Measurements from ENCODE around the gene GP1BA.

Gene GP1BA

DNA sequence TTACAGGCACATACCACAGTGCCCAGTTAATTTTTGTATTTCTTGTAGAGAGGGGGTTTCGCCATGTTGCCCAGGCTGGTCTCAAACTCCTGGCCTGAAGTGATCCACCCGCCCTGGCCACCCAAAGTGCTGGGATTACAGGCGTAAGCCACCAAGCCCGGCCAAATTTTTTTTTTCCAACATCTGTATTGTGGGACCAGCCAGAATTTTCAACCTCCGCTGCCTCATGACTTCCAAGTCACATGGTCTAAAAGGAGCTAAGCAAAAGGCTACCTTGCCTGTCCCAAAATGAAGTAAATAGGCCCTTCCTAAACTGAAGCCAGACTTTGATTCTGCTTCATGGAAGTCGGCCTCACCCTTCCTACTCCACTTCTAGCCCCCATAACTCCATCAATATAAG is 39.7 kb downstream of the GP1BA start:
- no peak for DNase-seq (ENCODE audit: extremely low read depth in 1 of 2, low read depth in 1 of 2)

DNA sequence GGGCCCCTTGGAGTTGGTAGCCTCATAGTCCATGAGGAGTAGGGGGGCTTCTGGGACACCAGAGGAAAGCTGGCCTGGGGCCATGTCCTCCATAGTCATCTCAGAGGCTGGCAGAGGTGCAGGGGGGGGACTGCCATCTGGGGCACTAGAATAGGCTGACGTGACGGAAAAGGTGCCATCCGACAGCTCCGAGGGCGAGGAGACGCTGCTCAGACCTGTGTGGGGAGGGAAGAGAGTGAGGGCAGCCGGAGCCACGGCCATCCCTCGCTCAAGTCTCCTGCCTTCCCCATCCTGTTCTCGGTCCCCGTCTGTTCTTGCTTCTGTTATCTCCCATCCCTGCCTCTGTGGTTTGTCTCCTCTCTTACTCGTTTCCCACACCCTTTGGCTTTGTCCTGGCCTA is 40.2 kb downstream of the GP1BA start:
- no peak for DNase-seq (ENCODE audit: extremely low read depth in 1 of 2, low read depth in 1 of 2)

DNA sequence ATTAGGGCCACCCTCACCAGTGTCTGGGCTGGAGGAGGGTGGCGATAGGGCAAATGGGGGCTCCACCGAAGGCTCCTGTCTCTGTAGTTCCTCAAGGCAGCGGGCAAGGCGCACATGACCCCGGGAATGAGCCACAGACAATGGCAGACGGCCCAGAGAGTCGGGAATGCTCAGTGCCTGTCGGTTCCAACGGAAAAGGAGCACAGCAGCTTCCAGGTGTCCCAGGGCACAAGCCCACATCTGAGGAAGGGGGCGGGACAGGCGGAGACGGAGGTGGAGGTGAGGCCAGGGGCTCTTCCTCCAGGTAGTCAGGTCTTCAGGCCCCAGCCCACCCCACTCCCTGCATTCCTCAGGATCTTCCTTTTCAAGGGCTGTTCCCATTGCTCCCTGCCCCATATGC is 40.7 kb downstream of the GP1BA start:
- DNase-seq (ENCODE audit: extremely low read depth in 1 of 2, low read depth in 1 of 2): no peak

DNA sequence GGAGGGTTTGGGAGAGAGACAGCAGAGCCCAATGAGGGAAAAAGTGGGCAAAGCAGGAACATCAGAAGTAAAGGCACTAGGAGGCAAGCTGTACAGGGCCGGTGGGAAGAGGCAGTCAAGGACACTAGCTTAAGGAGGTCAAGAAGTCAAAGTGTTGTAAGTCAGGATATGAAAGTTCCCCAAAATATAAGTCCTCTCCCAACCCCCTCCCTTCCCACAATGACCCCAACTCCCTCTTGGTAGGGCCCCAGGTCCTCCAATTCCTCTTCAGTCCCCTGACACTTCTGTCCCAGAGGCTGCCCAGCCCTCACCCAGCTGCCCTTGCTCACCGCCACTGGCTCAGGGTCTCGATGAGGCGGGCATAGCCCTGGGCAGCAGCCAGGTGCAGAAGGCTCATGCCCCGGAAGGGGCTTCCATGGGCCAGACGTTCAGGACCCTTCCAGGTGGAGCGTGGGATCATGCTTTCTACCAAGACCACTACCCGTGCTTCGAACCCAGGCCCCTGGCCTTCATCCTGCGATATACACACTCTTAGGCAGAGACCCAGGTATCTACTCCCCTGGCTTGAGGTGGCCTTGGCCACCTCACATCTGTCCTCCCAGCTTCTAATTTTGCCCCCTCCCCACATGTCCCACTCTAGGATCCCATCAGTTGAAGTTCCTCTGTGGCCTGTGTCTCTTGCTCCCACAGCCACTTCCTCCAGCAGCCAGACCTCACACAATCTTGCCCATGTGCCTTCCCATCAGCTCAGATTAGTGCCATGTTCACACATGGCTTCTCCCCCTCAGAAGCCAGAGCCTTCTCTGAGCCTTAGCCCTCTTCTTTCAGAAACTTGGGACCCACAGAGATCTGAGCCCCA is 41.4 kb downstream of the GP1BA start:
- no peak for DNase-seq (ENCODE audit: extremely low read depth in 1 of 2, low read depth in 1 of 2)

DNA sequence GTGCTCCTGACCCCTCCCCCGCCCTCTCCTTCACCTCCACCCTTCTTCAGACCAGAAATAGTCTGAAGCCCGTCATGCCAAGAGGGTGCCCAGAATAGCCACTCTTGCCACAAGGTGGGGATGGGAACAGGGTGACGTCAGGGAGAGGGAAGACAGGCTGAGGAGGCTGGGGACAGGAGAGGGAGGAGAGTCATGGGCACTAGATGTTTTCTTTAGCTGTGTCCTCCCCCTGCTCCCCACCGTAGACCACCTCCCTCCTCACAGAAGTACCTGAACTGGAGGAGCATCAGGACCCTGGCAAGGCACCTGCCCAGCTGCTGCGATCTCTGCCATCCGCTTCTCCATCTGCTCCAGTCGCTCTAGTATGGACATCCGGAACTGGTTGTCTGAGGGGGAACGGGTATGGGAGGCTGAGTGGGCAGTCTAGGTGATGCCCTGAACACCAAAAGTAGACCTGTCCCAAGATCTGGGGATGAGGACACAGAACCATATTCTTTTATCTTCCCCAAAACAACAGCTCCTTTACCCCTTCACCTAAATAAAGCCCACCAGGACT is 42.1 kb downstream of the GP1BA start:
- no peak for DNase-seq (ENCODE audit: extremely low read depth in 1 of 2, low read depth in 1 of 2)

DNA sequence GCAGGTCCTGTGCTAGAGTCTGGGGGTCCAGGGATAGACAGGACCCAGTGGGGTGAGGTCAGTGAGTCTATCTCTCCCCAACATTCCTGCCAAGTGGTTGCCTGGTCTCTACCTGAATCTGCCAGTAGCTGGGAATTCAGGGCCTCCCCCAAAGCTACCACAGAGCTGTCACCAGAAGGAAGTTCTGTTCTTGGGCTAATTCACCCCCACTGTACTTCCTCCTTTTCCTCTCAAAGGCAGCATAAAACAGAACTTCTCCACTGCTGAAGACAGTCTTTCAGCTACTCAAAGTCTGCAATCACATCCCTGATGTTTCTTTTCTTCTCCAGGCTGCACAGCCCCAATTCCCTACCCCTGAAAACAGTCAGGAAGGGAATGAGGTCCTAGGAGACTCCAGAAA is 46.6 kb downstream of the GP1BA start:
- DNase-seq (ENCODE audit: extremely low read depth in 1 of 2, low read depth in 1 of 2): no peak

DNA sequence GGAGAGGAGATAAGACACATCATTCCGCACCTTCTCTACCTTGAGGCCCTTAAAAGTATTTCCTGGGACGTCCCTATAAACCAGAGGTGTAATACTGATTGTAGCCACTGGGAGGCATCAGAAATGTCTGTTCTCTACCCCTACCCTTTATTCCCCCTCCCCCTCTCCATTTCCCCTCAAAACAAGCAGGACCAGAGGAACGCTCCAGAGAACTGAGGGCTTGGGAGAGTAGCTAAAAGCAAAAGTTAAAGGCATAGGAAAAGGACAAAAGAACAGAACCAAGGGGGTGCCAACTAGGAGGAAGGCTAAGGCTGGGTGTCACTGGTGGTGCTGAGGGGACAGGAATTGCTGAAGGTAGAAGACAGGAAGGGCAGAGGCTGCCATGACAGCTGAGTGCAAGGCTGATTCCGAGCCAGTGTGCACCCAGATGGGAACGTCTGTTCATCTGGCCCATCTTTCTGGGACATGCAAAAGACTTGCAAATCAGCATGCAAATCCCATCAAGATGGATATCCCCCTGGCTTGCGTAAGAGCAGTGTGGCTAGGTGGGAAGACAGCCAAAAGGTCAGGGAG is 48.7 kb downstream of the GP1BA start:
- no peak for DNase-seq (ENCODE audit: extremely low read depth in 1 of 2, low read depth in 1 of 2)

DNA sequence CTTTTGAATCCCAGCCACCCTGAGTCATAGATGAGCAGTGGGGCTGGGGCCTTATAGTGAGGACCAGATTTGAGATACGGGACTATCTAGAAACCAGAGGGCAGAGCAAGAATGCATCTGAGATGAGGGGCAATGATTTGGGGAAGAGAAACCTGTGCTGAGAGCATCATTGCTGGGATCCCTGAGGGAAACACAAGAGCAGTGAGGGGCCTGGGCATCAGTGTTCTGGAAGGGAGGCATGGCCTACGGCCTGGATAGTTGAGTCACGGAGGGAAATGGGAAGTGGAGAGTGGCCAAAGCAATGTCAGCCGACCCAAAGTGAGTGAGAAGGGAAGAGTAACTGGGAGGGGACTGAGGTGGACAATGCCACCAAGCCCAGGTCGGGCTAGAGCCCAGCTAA is 50.2 kb downstream of the GP1BA start:
- DNase-seq (ENCODE audit: extremely low read depth in 1 of 2, low read depth in 1 of 2): no peak

Data from activated CD8-positive, alpha-beta memory T cell treated with anti-CD3 and anti-CD28 coated beads for 1 hour (primary cell).